ENCODE data around the gene CCT6A.
"Not testable (repeated sequence)": the region's sequence is repeated elsewhere in the genome, so short reads cannot be mapped to it uniquely, and the experiment has no call there.

Gene CCT6A

DNA sequence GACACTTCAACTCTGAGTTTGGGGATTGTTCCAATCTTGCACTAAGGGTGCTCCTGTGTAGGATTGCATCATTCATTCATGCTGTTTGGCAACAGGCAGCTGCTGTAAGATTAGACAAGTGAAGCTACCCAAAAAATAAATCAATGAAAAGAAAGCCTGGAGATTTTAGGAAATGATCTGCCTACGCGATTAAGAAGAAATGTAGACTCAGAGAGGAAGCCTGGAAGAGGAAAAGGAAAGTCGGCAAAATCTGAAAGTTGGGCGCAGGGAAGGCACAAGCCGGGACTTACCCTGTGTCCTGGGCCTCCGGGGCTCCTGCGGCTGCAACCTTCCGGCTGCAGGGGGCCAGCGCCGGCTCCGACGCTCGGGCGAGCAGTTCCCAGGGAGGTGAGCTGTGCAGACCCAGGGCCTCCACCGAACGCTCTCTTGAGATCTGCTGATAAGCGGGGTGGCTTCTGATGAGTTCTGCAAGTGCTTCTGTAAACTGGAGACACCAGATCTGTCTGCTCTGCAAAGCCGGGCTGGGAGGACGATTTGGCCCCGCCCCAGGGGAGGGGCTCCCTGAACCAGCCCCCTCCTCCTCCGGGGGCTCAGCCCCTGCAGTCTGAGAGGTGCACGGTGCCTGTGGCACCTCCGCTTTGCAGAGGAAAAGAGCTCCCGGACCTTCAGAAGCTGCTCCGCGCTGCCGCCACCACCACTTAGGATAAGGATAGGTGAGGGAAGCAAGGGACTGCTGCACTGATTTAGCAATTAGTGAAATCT is 17.7 kb upstream of the CCT6A start:
- TF ChIP-seq, protein P1, sequence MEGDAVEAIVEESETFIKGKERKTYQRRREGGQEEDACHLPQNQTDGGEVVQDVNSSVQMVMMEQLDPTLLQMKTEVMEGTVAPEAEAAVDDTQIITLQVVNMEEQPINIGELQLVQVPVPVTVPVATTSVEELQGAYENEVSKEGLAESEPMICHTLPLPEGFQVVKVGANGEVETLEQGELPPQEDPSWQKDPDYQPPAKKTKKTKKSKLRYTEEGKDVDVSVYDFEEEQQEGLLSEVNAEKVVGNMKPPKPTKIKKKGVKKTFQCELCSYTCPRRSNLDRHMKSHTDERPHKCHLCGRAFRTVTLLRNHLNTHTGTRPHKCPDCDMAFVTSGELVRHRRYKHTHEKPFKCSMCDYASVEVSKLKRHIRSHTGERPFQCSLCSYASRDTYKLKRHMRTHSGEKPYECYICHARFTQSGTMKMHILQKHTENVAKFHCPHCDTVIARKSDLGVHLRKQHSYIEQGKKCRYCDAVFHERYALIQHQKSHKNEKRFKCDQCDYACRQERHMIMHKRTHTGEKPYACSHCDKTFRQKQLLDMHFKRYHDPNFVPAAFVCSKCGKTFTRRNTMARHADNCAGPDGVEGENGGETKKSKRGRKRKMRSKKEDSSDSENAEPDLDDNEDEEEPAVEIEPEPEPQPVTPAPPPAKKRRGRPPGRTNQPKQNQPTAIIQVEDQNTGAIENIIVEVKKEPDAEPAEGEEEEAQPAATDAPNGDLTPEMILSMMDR (IDR thresholded peaks at IDR 0.05; ENCODE audit: low read depth, low read length): peak; percentile 34
- peak; percentile 75 for DNase-seq (ENCODE audit: low read depth, low spot score)
- H3K4me3 ChIP-seq (ENCODE audit: low read depth, low read length): peak overlapping the region; percentile 59
- in situ Hi-C loops (cut with HindIII; ENCODE audit: low sequenced_read_pairs): no loop called here

DNA sequence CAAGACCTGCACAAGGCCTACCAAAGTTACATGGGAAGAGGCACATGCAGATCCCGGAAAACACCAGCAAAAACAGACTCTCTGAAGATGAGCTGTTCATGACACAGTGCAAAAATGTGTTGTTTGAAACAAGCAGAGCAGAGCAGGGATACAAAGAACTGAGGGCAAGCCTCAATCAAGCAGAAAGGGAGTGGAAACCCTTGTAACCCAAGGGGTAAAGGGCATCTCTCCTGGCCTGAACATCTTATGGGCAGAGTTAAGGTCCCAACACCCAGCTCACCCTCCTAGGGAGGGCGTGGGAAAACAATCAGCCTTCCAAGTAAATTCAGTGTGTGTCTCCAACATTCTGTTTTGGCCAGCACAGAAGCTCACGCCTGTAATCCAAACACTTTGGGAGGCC is 10.8 kb upstream of the CCT6A start:
- DNase-seq (ENCODE audit: low read depth, low spot score): no peak
- in situ Hi-C loops (cut with HindIII; ENCODE audit: low sequenced_read_pairs): no loop called here
- TF ChIP-seq, protein P1 (IDR thresholded peaks at IDR 0.05; ENCODE audit: low read depth, low read length): no peak
- no peak overlapping the region for H3K4me3 ChIP-seq (ENCODE audit: low read depth, low read length)

DNA sequence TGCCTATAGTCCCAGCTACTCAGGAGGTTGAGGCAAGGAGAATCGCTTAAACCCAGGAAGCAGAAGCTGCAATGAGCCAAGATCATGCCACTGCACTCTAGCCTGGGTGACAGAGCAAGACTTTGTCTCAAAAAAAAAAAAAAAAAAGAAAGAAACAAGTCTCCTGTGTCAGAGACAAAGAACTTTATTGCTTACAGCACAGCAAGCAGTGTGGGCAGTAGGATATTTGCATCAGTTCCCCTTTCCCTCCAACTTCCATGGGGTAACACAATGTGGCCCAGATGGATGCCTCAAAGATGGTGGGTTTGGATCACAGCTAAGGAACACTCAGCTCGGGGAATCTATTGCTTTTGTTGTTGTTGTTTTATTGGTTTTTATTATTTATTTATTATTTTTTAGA is 5.8 kb upstream of the CCT6A start:
- in situ Hi-C loops (cut with HindIII; ENCODE audit: low sequenced_read_pairs); DNase-seq (ENCODE audit: low read depth, low spot score); H3K4me3 ChIP-seq (ENCODE audit: low read depth, low read length): not testable (repeated sequence)

DNA sequence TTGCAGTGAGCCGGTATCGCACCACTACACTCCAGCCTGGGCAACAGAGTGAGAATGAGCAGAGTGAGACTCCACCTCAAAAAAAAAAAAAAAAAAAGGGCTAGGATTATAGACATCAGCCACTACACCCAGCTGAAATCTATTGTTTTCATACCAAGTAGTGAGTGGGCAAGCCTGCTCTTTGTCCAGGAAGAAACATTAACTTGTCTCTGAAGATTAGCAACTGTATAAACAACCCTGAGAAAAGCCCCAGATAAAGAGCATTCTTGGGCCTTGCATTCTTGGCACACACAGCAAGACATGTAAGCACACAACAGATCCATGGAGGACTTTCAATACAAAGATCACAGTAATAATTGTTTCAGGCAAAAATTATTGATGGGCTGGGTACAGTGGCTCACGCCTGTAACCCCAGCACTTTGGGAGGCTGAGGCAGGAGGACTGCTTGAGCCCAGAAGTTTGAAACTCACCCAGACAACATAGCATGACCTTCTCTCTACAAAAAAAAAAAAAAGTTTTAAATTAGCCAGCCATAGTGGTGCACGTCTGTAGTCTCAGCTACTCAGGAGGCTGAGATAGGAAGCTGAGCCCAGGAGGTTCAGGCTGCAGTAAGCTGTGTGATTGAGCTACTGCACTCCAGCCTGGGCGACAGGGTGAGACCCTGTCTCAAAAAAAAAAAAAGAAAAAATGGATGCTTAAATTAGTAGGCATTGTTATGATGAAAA is 4.7 kb upstream of the CCT6A start:
- in situ Hi-C loops (cut with HindIII; ENCODE audit: low sequenced_read_pairs): no loop called here
- H3K4me3 ChIP-seq (ENCODE audit: low read depth, low read length): no peak overlapping the region
- TF ChIP-seq, protein P1 (IDR thresholded peaks at IDR 0.05; ENCODE audit: low read depth, low read length): no peak
- peak; percentile 85 for DNase-seq (ENCODE audit: low read depth, low spot score)

DNA sequence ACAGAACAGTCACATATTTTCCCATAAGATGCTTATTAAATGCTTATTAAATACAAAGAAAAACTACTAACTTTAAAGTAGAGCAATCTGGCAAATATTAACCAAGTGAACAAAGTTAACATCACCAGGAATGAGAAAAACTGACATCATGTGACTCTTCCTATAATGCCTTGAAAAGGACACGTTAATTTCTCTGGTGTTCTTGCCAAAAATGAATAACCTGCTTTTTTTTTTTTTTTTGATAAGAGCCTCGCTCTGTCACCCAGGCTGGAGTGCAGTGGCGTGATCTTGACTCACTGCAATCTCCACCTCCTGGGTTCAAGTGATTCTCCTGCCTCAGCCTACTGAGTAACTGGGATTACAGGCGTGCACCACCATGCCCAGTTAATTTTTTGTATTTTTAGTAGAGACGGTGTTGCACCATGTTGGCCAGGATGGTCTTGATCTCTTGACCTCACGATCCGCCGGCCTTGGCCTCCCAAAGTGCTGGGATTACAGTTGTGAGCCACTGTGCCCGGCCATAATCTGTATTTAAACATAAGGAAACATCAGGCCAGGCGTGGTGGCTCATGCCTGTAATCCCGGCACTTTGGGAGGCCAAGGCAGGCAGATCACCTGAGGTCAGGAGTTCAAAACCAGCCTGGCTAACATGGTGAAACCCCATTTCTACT is 4.0 kb upstream of the CCT6A start:
- H3K4me3 ChIP-seq (ENCODE audit: low read depth, low read length); in situ Hi-C loops (cut with HindIII; ENCODE audit: low sequenced_read_pairs); DNase-seq (ENCODE audit: low read depth, low spot score): not testable (repeated sequence)

DNA sequence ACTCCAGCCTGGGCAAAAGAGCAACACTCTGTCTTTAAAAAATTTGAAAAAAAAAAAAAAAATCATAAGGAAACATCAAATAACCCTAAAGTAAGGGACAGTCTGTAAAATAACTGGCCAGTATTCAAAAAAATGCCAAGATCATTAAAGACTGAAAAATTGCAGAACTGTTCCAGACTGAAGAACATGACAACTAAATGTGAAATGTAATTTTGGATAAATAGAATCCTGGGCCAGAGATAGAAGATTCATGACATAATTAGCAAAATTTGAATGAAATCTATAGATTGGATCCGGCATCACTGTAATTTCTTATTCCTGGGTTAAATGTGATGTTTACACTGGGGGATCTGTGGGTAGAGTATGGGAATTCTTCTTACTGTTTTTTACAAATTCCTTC is 3.3 kb upstream of the CCT6A start:
- no peak for DNase-seq (ENCODE audit: low read depth, low spot score)
- no peak overlapping the region for H3K4me3 ChIP-seq (ENCODE audit: low read depth, low read length)
- TF ChIP-seq, protein P1 (IDR thresholded peaks at IDR 0.05; ENCODE audit: low read depth, low read length): no peak
- in situ Hi-C loops (cut with HindIII; ENCODE audit: low sequenced_read_pairs): no loop called here

DNA sequence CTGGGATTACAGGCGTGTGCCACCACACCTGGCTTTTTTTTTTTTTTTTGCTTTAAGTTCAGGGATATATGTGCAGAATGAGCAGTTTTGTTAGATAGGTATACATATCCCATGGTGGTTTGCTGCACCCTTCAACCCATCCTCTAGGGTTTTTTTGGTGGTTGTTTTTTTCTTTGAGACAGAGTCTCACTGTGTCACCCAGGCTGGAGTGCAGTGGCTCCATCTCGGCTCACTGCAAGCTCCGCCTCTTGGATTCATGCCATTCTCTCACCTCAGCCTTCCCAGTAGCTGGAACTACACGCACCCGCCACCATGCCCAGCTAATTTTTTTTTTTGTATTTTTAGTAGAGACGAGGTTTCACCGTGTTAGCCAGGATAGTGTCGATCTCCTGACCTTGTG is 2.8 kb upstream of the CCT6A start:
- not testable (repeated sequence) for DNase-seq (ENCODE audit: low read depth, low spot score)

DNA sequence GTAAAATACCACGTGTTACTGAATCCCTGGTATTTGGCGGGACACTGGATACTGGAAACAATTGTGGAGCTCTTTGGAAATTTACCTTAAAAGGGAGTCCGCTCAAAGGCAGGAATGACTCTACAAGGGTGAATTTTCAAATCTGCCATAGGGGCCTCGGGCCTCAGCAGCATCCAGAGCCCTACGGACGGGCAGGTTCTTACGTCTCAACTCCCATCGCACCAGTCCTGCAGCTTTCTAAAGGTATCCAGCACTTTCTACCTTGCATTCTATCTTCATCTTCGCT is 569 bp upstream of the CCT6A start:
- H3K4me3 ChIP-seq (ENCODE audit: low read depth, low read length): peak overlapping the region; percentile 82
- in situ Hi-C loops (cut with HindIII; ENCODE audit: low sequenced_read_pairs): no loop called here
- TF ChIP-seq, protein P1 (IDR thresholded peaks at IDR 0.05; ENCODE audit: low read depth, low read length): no peak
- DNase-seq (ENCODE audit: low read depth, low spot score): no peak

More for the DNA sequence above, 2.8 kb upstream of the CCT6A start:
- in situ Hi-C loops (cut with HindIII; ENCODE audit: low sequenced_read_pairs); H3K4me3 ChIP-seq (ENCODE audit: low read depth, low read length): not testable (repeated sequence)
